Measurements from ENCODE around the gene FOXP4. TPM values are rescaled to one million over a fixed set of nuclear protein-coding genes. Genes with fewer than 3 reads are reported as not detected.

FOXP4 gene
- total RNA-seq, 2 experiments from 2014 or later: 4.8 to 5.3 TPM

DNA sequence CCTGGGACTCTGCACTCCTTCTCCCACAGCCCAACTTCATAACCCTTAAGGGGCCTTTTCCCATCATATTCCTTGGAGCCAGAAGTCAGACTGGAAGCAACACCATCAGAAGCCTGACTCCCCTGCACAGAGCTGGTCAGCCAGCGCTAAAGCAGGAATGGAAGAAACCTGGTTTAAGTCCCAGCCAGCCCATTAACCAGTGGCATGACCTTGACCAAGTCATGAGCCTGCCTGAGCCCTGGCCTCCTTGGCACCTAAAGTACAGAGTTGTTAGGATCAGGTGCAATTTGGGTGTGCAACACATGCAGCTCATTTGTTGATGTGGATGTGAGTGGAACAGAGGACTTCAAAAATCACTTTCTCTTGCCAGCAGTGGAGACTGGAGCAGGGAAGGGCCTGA is 20.8 kb downstream of the FOXP4 start:
- no peaks in the 10 kb centered on the region for H3K9me3 Mint-ChIP-seq
- POLR2A ChIA-PET: no interaction called here
- CTCF ChIA-PET: no interaction called here
- H3K27ac Mint-ChIP-seq: no peak overlapping the region
- no peaks in the 10 kb centered on the region for H3K36me3 Mint-ChIP-seq (ENCODE audit: low read depth)
- H3K27me3 Mint-ChIP-seq: peaks cover 18% of the 10 kb centered on the region
- no peak overlapping the region for H3K4me3 Mint-ChIP-seq
- no peak for DNase-seq
- H3K4me1 Mint-ChIP-seq: peaks cover 5% of the 10 kb centered on the region

DNA sequence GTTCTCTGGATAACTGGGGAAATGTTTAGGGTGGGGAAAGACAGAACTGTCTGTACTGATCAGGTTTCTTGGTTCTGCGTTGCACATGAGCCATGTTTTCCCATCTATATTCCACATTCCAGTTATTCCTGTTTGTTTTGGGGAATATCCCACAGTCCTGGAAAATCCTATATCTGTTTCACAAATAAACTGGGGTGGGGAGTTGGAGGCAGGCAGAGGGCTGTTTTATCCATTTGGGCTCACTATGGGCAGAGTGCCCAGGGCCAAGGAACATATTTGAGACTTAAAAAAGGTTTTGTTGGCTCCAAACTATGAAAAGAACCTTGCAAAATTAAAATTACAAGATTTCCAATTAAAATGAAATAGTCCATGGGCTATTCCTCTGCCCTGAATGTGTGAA is 21.5 kb downstream of the FOXP4 start:
- H3K4me1 Mint-ChIP-seq: no peaks in the 10 kb centered on the region
- no peaks in the 10 kb centered on the region for H3K36me3 Mint-ChIP-seq (ENCODE audit: low read depth)
- H3K27me3 Mint-ChIP-seq: peaks cover 11% of the 10 kb centered on the region
- H3K9me3 Mint-ChIP-seq: no peaks in the 10 kb centered on the region
- H3K27ac Mint-ChIP-seq: no peak overlapping the region
- DNase-seq: no peak
- POLR2A ChIA-PET: no interaction called here
- CTCF ChIA-PET: no interaction called here
- H3K4me3 Mint-ChIP-seq: no peak overlapping the region

DNA sequence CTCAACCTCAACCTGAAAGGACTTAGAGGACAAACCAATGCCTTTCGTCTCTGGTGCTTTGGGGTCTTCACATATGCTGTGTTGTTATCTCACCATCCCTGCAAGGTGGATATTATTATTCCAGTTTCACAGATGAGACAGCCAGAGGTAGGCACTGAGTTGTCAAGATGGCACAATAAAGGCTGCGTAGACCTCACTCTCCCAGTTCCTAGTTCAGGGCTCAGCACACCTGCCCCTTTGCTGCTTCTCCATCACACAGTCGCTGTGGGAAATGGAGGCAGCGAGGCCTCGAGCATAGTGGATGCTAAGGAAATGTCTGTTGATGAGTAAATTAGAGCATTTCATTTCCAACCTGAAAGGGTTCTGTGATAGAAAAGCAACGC is 22.0 kb downstream of the FOXP4 start:
- Mint-ChIP-seq H3K9me3 (no peaks in the 10 kb centered on the region), H3K4me1 (no peaks in the 10 kb centered on the region), H3K27ac (no peak overlapping the region), H3K36me3 (ENCODE audit: low read depth) (no peaks in the 10 kb centered on the region), H3K4me3 (no peak overlapping the region), H3K27me3 (peaks cover 7% of the 10 kb centered on the region)
- no peak for DNase-seq
- CTCF ChIA-PET: no interaction called here
- POLR2A ChIA-PET: no interaction called here

DNA sequence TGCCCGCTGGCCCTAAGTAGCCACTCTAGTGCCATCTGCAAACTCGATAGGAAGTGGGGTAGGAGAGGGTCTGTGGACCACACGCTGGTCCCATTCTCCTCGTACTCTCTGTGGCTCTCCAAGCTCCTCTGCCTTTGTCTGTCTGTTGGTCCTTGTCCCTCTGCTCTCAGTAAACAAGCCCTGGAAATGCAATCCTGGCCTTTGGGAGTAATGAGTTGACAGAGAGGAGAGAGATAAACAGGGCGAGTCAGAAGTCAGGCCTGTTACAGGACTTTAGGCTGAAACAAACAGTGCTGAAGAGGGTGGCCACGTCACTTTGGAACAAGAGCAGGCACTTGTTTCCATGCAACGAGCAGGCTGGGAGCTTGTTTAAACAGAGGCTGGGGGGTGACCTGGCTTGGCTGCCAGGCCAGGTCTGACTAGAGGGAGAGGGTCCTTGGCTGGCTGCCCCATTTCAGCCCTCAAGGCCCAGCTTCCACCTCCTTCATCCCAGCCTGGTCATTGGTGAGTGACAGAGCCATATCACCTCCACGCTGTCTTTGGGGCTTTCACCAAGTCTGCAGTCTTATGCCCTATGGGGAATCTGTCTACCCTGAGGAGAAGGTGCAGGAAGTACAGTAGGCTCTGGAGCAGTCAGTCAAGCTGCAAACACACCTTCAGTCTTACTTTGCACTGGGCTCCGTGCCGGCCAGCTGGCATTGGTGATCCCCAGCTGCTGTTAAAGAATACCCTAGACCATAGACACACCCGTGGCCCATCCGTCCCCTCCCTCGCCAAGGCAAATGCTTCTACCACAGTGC is 22.6 kb downstream of the FOXP4 start:
- ChIA-PET POLR2A (no interaction called here), CTCF (no interaction called here)

DNA sequence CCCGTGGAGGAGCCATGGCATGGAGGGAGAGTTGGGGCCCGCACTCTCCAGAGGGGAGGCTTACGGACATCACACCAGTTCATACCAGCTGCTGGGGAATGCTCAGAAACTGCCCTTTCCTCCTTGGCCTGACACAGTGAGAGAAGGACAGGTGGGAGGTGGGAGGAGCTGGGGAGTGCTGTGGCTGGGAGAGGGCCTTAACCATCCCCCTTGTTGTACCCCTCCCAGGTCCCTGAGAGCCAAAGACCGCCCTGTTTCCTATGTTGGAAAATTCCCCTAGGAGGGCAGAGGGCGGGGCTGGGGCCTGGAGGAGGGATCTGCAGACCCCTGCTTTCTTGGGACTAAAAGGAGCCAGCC is 24.1 kb downstream of the FOXP4 start:
- POLR2A ChIA-PET: no interaction called here
- Mint-ChIP-seq H3K27me3 (peaks cover 1% of the 10 kb centered on the region), H3K27ac (no peak overlapping the region), H3K4me3 (no peak overlapping the region), H3K4me1 (no peaks in the 10 kb centered on the region), H3K36me3 (ENCODE audit: low read depth) (no peaks in the 10 kb centered on the region), H3K9me3 (no peaks in the 10 kb centered on the region)
- CTCF ChIA-PET: interaction anchor here (0.8 kb wide), 1 partner anchor 15 kb away, joined by 3 read pairs; no protein-coding TSS in a partner anchor
- no peak for DNase-seq

More for the DNA sequence above, 22.6 kb downstream of the FOXP4 start:
- Mint-ChIP-seq H3K9me3 (no peaks in the 10 kb centered on the region), H3K27ac (no peak overlapping the region), H3K36me3 (ENCODE audit: low read depth) (no peaks in the 10 kb centered on the region), H3K4me1 (no peaks in the 10 kb centered on the region), H3K4me3 (no peak overlapping the region), H3K27me3 (peaks cover 6% of the 10 kb centered on the region)
- no peak for DNase-seq

DNA sequence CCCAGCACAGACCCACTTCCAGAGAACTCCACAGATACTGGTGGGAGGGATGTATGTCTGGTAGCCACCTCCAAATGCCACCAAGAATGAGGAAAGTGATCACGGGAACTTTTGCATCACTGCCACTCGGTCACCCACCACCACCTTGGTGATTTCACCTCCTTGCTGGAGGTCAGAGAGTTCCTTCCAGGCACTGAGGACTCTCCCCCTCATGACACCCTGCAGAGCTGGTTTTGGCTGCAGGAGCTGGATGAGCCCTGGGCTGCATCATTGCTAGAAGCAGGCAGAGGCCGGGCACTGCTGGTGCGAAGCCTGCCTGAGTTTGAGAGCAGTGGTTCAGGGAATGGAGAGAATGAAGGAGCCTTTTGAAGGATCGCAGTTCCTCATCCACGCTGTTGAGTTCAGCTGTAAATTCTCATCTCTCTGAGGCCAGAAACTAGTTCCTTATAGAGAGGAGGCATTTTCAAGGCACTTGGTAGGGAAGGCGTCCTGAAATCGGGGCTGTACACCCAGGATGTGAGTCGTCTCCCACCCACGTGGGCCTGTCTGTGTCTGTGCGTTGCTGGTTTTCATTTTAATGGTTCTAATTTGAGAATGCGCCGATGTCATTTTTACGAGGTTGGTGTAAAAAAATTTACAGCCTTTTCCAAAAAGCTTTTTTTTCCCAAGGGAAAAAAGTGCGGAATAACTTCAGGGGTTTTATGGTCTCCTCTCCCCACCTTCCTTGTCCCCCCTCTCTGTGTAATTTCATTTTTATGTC is 25.0 kb downstream of the FOXP4 start:
- Mint-ChIP-seq H3K36me3 (ENCODE audit: low read depth) (no peaks in the 10 kb centered on the region), H3K27ac (no peak overlapping the region), H3K4me1 (no peaks in the 10 kb centered on the region), H3K4me3 (no peak overlapping the region), H3K27me3 (peaks cover 1% of the 10 kb centered on the region), H3K9me3 (no peaks in the 10 kb centered on the region)
- no peak for DNase-seq
- ChIA-PET POLR2A (no interaction called here), CTCF (no interaction called here)

DNA sequence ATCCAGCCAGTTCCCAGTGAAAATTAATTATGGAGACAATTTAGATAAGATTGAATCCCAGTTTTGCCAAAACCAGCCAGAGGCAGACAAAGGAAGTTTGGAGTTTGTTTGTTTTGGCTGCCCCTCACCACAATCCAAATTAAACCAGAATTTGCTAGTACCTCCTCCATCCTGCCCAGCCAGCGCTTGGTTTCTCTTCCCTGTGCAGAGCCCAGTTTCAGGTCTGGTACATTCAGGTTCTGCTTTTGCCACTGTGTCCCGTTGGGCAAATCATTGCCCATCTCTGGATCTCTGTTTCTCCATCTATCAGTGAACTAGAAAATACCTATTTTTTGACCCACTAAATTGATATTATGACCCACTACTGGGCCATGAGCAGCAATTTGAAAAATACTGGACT is 26.4 kb downstream of the FOXP4 start:
- peaks cover 5% of the 10 kb centered on the region for H3K27me3 Mint-ChIP-seq
- CTCF ChIA-PET: no interaction called here
- POLR2A ChIA-PET: no interaction called here
- no peak overlapping the region for H3K4me3 Mint-ChIP-seq
- H3K27ac Mint-ChIP-seq: no peak overlapping the region
- DNase-seq: no peak
- H3K36me3 Mint-ChIP-seq (ENCODE audit: low read depth): no peaks in the 10 kb centered on the region
- H3K4me1 Mint-ChIP-seq: no peaks in the 10 kb centered on the region
- no peaks in the 10 kb centered on the region for H3K9me3 Mint-ChIP-seq

DNA sequence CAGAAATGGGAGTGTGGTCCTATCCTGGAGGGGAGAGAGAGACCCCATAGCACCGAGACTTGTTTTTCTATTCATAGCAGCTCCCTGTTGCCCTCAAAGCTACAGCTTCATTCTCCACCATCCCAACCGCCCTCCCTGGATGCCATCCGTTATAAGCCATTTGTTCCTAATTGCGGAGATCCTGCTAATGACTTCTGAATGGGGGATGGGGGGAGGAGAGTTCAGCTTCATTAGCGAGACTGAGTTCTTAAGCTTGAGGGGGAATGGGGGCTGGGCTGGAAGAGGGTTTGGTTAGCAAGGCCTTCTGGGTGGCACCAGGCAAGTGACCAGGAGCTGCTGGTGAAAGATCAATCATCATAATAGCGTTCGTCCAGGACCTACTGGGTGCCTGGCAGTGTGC is 27.1 kb downstream of the FOXP4 start:
- Mint-ChIP-seq H3K4me3 (no peak overlapping the region), H3K9me3 (no peaks in the 10 kb centered on the region), H3K27me3 (peaks cover 5% of the 10 kb centered on the region), H3K27ac (no peak overlapping the region), H3K4me1 (no peaks in the 10 kb centered on the region), H3K36me3 (ENCODE audit: low read depth) (no peaks in the 10 kb centered on the region)
- ChIA-PET CTCF (no interaction called here), POLR2A (no interaction called here)
- DNase-seq: no peak

DNA sequence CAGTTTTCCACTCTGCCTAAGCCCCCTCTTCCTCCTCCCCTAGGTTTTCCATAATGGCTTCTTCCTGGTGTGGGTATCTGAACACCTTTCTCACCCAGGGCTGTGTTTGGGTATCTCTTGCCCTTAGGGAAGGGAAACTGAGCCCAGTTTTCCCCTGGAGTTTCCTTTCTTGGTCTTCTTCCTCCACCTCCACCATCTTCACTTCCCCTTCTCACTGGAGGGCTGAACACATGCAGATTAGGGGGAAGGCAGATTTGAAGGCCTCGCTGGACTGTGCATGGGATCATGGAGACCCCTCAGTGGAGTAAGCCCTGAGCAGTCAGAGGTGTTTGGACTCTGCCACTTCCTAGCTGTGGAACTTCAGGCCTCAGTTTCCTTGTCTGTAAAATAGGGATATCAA is 27.8 kb downstream of the FOXP4 start:
- Mint-ChIP-seq H3K9me3 (no peaks in the 10 kb centered on the region), H3K4me1 (no peaks in the 10 kb centered on the region), H3K27ac (no peak overlapping the region), H3K4me3 (no peak overlapping the region), H3K36me3 (ENCODE audit: low read depth) (no peaks in the 10 kb centered on the region), H3K27me3 (peaks cover 5% of the 10 kb centered on the region)
- no peak for DNase-seq
- ChIA-PET CTCF (no interaction called here), POLR2A (no interaction called here)

DNA sequence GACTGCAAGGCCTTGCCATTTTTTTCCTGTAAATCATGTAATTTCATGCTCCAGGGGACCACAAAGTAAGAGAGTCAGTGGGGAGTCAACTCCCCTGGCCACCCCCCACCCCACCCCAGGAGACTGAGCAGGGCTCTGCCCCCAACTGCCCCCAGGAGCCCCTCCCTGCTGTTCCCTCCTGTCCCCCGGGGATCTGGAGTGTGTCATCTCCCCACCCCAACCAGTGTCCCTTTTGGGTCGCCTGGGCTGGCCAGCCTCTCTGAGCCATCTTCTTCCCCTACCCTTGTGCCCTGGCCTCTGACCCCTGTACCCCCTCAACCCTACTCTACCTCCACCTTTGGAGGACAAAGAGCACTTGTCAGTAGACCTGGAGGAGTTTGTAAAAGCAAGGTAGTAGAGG is 29.4 kb downstream of the FOXP4 start:
- Mint-ChIP-seq H3K4me3 (no peak overlapping the region), H3K27me3 (peaks cover 3% of the 10 kb centered on the region), H3K9me3 (no peaks in the 10 kb centered on the region), H3K36me3 (ENCODE audit: low read depth) (no peaks in the 10 kb centered on the region), H3K4me1 (no peaks in the 10 kb centered on the region), H3K27ac (no peak overlapping the region)
- POLR2A ChIA-PET: no interaction called here
- CTCF ChIA-PET: no interaction called here
- DNase-seq: no peak

DNA sequence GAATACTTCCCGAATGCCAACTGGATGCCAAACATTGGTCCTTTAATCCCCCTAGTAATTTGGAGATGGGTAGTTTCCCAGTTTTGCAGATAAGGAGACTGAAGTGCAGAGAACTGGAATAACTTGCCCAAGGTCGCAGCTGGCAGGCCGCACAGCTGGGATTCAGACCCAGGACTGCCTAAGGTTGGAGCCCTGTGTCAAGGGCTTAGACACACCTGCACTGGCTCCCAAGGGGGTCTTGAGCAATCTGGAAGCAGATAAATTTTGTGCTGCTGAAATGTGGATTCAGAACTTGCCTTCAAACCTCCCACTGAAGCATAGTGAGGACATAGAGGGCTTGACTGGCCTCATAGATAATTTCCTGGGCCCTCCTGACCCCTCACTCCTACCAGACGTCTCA is 30.5 kb downstream of the FOXP4 start:
- ChIA-PET CTCF (no interaction called here), POLR2A (no interaction called here)
- no peak for DNase-seq
- Mint-ChIP-seq H3K27ac (no peak overlapping the region), H3K9me3 (no peaks in the 10 kb centered on the region), H3K36me3 (ENCODE audit: low read depth) (no peaks in the 10 kb centered on the region), H3K4me3 (no peak overlapping the region), H3K27me3 (peaks cover 3% of the 10 kb centered on the region), H3K4me1 (no peaks in the 10 kb centered on the region)

DNA sequence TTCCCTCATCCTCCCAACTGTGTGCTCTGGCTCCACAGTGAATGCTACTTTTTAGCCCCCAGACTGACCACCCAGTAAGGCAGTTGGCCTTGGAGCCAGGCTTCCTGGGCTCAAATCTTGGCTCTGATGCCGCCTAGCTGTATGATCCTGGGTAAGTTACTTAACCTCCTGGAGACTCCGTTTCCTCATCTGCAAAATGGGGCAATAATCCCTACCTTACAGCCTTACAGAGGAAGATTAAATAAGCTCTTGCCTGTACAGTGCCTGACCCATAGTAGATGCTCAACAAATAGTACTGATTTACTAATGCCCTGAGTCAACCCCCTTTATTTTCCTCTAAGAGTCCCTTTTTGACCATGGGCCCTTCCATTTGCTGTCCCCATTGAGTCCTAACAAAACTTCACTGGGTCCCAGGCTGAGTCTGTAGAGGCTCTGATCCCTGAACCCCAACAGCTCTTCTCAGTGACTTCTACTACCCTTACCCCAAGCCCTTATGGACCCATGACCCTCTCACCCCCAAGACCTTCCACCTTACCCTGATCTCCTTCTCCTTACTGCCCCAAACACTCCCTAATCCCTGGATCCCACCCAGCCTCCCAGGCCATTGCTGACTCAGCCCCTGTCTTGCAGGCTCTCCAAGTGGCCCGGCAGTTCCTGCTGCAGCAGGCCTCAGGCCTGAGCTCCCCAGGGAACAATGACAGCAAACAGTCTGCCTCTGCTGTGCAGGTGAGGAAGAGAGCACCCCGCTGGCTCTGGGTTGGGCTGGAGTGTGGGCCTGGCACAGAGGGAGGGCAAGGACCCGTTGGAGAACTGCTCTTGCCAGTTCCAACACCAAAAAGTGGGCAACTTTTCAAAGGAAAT is 31.4 kb downstream of the FOXP4 start:
- CTCF ChIA-PET: interaction anchor here (1.3 to 1.9 kb wide), 2 partner anchors 9 to 12 kb away, joined by 4 to 5 read pairs; no protein-coding TSS in a partner anchor
- Mint-ChIP-seq H3K27ac (no peak overlapping the region), H3K36me3 (ENCODE audit: low read depth) (no peaks in the 10 kb centered on the region), H3K4me3 (no peak overlapping the region), H3K27me3 (peaks cover 3% of the 10 kb centered on the region), H3K4me1 (no peaks in the 10 kb centered on the region), H3K9me3 (no peaks in the 10 kb centered on the region)
- DNase-seq: no peak
- POLR2A ChIA-PET: no interaction called here

Measured in activated CD4-positive, alpha-beta T cell treated with anti-CD3 and anti-CD28 coated beads, Interleukin-2, amount 10 ng/mL, durations not matched to agents 7 days and 5 days (primary cell).